GM18858 (cell line): Measurements from ENCODE around the gene EDNRB.
"Not testable (repeated sequence)": the region's sequence is repeated elsewhere in the genome, so short reads cannot be mapped to it uniquely, and the experiment has no call there.

Source experiments
- ATAC-seq: cut with Tn5 transposase; IDR thresholded peaks from one replicate; pipeline ENCODE4 v1.9.1; 2021; ENCODE audit not compliant: unreplicated experiment

Gene EDNRB

DNA sequence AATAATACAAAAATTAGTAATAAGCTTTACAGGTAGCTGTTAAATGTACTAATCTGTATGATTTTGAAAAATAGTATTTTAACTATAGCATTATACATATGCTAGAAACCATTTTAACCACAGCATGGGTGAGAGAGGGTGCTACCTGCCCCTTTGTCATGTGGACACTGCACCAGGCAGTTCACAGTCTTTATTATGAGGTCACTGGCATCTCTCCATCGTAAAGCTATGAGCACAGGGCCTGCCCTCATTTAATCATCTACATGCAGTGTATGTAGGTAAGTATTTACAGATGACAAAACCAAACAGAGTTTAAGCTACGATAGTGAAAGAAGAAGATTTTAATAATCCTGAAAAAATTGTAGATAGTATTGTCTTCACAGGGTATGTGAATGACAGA, 21.7 kb downstream of the EDNRB start:
- no peak for ATAC-seq

DNA sequence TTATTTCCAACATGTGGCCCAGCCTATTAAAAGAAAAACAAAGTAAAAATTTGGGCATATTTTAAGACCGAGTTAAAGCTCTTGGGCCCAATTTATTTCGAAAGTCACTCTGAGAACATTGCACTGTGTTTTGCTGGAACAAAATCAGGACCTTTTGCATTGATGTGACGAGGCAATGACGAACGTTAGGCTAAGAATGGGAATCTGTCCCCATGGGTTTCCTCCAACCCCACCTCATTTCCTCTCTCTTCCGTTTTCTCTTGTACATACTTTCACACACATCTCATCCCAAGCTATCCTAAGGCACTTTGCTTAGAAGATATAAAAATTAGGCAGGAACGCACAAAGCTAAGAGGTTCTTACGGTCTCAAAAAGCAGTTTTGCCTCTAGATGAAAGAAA, 22.1 kb downstream of the EDNRB start:
- no peak for ATAC-seq

DNA sequence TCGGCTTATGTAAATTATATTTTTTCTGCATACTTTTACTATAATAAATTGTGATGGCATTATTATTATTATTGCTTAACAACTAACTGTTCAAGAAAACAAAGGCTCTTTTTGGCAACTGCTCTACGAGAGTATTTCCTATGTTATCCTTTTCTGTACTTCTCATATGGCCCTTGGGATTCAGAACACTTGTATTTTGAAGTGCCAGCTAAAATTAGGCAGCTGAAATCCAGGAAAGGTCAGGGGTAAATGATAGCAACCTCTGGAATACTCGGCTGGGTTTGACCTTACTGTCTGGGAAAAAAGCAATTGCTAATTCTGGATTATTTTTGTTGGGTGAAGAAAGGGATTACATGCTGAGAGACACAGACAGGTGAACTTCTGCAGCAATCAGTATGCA, 23.9 kb downstream of the EDNRB start:
- ATAC-seq, result no peak

DNA sequence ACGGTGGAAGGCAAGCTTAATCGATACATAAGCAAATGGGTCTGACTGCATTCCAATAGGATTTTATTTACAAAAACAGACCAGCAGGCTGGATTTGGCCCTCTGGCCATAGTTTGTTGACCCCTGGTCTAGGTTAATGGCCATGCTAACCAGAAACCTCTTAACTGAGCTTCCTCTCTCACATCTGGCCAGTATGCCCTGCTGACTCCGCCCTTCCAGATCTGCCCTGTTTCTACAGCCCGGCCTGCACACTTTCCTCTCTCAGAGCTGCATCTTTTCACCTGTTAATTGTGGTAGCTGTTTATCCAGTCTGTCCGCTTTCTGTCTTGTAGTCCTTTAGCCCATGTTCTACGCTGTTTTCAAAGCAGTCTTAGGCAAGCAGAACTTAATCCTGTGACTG, 25.6 kb downstream of the EDNRB start:
- ATAC-seq, result no peak

DNA sequence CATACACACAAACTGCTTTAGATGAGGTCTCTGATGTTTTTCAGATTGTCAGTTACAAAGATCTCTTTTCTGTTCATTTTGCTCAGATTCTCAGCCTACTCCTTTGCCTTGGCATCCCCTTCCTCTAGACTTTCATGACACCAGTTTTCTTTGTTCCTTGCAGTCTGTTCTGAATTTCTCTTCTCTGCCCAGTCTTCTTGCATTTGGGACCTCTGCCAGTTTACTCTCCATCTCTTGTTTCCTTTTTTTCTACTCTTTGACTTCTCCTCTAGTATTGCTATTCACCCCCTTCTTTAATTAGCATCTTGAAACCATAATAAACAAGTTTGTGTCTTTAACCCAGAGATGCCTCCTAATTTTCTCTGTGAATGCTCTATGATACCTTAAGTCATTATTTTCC, 26.1 kb downstream of the EDNRB start:
- ATAC-seq, result no peak

DNA sequence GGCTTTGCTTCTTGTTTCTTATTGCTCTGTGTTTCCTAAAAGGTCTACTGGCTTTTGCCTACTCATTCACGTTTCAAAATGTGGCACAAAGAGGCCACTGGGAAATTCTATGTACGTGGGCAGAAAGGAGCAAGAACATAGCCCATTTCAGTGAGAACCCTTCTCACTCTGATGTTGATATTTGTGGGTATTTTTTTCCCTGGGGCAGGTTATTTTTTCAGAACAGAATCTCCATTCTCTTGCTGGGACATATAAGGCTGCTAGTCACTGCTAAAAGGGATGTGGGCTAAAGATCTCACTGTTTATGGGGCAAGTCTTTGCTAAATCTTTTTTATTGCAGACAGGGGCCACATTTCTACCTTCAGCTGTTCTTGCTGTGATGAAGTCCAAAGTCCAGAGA, 27.1 kb downstream of the EDNRB start:
- no peak for ATAC-seq

DNA sequence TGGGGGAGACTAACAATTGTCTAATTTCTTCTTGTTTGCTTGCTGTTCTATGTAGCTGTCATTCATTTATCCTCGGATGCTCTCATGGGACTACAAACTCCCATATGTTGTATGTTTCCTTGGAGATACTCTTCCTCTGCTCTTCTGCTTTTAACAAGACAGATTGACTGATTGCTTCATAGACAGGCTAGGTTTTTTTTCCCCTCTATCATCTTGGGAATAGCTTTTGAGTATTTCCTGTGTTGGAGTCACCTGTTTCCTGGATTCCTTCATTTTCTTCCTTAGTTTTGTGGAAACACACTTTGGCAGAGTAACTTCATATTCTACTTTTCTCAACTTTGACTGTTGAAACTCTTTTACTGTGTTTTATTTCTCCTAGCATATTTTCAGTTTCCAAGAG, 27.6 kb downstream of the EDNRB start:
- no peak for ATAC-seq

DNA sequence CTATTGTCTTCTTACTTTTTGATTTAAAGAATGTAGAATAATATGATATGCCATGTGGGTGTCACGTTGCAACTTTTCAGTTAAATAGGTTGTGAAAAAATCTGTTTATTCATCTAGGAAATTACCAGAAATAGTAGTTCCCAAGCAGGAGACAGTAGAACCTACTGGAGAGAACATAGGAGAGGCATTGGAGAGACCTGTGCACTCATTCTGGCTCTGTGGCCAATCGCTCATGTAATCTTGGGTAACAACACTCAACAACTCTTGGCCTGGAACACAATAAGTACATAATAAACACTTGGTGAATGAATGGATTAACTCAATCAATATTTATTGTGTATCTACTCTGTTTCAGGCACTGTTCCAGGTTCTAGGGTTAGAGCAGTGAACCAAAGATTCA, 35.3 kb downstream of the EDNRB start:
- ATAC-seq, result no peak

DNA sequence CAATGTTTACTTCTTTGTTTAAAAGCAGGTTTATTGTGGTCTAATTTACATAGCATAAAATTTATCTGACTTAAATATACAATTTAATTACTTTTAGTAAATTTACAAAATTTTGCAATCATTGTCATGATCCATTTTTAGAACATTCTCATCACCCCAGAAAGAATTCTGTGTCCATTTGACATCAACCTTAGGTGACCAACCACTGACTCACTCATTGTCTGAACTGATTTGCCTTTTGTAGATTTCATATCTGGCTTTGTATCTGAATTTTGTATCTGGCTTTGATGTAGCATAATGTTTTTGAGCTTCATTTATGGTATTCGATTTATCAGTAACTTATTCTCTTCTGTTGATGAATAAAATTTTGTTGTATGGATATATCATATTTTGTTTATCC, 40.4 kb downstream of the EDNRB start:
- no peak for ATAC-seq

DNA sequence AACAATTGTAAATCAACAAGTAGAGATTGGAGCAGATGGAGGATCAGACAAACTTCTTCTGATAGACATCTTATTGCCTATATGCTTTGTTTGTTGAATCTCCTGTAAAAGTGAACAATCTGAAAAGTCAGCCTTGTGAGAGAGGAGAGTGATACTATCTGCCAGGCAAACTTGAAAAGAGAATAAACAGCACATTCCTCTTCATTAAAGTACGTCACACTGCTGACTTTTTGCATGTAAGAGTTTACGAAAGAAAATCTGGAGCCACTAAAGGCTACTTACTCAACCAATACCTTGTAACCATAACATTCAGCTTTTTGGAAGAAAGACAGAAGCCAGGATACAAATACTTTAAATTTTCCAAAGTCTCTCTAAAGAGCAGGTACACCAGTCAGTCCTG, 42.5 kb downstream of the EDNRB start:
- no peak for ATAC-seq

DNA sequence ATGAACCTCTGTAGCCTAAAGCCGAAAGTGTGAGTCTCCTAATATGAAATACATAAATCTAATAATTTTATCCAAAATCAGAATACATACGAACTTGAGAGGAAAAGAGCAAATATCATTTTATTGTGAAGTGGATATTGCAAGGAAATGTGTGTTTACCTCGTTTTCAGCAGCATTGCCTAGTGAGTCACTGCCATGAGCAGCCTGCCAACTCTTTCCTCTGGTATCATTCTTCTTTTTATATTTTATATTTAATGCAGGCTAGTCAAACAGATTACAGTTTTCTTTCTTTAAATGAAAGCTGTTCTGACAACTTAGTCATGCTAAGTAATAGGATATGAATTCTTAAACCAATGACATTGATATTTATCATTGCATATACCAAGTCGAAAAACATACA, 44.2 kb downstream of the EDNRB start:
- no peak for ATAC-seq

DNA sequence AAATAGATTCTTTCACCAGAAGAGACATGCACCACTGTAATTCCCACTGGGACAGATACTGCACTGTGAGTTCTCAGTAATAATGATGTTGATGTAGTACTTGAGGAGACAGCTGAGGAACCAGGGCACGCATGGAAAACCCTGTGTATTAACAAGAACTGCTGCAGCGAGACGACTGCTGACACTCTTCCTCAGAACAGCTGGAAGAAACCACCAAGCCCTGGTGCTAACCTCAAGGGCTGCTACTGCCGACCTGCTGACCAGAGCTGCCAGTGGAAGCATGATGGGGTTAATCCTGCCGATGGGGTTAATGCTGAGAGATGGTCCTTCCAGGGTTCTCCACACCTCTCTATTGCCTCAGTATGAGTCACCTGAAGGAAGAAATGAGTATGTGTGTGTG, 45.6 kb downstream of the EDNRB start:
- ATAC-seq, result no peak

DNA sequence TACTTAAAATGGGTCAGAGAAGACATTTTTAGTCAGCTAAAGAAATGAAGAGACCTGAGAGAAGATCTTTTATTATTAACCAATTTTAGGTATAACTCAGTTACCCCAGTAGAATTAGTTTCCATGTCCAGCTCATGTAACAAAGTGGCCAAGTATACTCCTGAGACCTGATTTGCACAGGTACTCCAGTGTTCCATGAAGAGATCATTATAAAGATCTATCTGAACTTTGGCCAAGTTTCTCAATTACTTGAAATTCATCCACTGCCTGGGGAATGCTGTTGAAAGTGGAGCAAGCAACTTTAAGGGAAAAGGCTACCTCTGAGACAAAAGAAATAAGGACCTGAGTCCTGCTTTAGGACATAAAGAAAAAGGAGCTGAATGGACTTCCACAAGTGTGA, 47.0 kb downstream of the EDNRB start:
- ATAC-seq, result no peak

DNA sequence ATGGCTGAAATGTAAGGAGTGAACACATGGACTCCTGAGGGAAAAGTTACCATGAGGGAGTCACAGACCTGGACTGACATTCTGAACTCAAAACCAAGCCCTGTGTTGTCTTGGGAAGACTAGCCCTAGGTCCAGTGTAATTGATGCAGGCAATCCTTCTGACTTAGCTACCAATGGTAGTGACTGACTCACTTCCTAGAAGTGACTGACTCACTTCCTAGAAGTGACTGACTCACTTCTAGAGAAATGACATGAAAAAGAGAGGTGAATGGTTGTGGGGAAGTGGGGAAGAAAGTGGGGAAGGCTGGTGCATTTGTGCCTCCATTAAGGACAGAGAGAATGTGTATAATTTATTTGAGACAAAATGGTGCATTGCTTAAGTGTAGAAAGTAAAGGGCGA, 49.9 kb downstream of the EDNRB start:
- ATAC-seq, result no peak

DNA sequence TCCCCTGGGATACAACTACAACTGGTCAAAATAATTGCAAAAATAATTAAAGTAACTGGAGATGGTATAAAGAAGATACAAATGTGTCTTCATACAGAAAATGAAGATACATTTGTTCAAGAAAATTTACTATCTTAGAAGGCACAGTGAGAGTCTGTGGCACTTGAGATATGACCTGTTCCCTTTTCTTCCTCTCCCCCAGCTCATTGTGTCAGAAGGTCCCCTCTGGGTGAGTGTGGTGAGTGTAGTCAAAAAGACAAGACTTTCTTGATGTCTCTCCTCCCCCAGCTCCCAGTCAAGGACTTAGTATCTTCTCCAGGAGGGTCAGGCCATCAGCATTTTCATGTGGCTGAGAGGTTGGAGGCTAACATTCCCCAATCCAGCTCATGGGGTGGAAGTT, 51.7 kb downstream of the EDNRB start:
- no peak for ATAC-seq

DNA sequence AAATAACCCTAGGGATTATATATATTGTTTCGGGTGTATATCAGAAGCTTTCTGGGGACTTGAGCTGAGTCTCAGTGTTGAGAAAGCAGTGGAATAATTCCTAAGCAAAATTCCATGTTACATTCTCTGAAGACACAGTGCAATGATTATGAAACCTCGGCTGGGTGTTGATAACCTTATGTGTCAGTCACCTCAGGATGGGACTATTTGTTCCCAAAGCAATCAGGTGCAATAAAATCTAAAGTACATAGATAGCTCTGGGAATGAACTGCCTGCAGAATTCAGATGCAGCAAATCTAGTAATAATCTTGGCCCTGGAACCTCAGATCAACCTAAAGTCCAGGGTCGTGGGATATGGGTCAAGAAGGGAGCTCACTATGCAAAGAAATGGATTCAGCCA, 53.0 kb downstream of the EDNRB start:
- no peak for ATAC-seq

DNA sequence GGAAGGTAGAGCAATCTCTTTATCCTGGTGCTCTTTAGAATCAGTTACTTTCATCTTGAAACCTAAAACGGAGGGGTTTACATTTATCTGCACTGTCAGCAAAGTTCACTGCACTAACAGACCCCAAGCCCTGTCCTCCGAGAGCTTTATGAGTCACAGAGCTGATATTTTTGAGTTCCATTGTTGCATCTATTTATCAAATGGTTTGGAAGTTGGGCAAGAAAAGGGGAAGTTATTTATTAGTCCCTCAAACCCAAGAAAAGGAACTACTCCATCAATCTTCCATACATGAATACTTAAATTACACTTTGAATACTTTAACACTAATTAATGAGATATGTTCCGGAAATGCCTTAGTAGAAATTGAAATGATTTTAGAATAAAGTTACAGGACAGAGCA, 55.5 kb downstream of the EDNRB start:
- no peak for ATAC-seq

DNA sequence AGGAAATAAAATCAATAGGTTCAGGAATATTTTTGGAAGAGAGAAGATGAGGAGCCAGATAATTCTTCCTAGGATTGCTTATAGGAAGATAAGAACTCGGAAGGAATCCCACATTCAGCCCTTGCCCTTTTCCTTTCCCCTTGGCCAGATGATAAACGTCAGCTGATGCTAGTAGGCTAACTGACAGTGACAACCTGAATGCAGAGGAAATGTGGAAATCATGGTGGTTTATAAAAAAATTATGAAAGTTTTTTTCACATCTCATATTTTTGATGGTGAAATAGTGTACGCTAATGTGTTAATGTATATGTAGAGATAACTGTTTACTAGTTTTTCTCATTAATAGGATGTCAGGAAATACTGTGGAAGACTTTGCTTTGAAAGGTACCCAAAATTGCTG, 56.9 kb downstream of the EDNRB start:
- ATAC-seq, result no peak

DNA sequence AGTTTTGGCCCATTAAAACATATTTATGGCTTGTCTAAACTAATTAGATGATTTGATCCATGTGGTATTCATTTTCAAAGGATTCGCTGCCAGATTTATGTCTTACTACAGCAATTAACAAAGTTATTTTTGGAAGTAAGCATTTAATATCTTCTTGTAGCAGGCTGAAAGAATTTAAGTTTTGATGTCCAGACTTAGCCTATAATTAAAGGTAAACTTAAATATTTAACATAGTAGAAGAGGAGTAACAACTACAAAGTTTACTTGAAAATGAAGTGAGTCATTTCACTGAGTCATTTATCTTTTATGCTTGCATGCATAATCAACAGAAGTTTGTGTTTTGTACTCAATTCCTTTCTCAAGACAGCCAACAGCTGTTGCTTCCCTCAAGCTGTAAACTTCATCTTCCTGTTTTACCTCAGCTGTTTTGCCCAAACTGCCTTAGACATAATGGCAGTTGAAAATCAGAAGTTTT, 58.1 kb downstream of the EDNRB start:
- no peak for ATAC-seq

DNA sequence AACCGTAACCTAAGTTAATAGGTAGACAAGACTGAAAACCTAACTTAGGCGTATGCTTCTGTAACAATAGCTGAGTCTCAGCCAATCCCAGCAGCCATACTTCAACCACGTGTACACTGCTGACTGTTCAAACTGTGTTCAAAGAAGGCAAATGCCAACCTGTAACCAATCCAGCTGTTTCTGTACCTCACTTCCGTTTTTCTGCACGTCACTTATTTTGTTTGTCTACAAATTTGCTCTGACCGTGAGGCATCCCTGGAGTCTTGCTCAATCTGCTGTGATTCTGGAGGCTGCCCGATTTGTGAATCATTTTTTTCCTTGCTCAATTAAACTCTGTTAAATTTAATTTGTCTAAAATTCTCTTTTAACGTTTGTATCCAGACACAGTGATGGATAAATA, 59.2 kb downstream of the EDNRB start:
- no peak for ATAC-seq

DNA sequence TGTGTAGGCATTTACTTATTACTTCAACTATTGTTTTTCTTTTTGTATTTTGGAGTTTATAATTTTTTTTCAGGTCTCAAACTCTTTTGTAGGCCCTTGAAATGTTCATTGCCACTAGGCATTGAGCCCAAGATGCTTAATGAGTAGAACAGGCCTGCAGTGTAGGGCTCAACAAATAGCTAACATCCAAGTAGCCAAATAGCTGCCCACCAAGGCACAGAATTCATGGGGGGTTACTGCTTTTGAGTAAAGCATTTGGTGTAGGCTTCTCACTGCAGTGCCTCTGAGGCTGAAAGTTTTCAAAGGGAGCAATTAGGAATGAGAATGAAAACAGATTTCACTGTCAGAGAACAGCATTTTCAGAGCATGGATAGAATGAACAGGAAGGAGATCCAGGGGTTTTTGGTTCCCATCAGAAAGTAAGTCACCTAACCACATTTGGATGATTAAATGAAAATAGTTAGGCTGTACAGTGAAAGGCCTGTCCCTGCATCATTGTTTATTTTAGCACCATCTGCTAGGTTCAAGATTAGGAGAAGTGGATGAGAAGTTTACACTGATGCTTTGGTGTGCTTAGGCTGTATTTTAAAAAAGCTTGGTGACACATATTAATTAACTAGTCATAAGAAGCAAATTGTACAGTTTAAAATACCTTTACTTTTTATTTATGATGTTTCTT, 61.0 kb downstream of the EDNRB start:
- ATAC-seq, result no peak

DNA sequence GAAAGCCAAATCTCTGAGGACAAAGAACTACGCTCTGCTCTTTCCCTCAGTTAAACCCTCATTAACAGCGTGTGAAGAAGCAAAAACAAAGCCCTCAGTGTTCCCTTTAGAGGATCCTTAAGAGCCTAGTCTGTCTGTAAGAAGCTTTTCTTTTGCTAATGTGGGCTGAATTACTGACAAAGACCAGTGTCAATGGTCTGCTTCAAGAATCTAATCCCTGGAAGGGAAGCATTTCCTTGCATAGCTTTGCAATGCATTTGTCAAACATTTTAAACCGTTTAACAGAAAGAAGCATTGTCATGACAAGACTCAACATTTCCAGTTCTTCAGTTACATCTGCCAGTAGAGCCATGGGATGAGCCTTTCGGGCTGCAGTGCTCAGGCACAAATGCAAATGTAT, 64.9 kb downstream of the EDNRB start:
- ATAC-seq, result no peak

DNA sequence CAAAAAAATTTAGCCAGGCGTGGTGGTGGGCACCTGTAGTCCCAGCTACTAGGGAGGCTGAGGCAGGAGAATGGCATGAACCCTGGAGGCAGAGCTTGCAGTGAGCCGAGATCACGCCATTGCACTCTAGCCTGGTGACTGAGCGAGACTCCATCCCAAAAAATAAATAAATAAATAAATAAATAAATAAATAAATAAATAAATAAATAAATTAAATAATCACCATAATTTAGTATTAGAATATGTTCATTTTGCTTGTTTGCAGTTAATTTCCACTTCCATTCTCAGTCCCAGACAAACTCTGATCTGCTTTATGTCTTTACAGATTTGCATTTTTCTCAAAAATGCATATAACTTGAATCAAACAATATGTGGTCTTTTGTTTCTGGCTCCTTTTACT, 70.6 kb downstream of the EDNRB start:
- ATAC-seq, result not testable (repeated sequence)

DNA sequence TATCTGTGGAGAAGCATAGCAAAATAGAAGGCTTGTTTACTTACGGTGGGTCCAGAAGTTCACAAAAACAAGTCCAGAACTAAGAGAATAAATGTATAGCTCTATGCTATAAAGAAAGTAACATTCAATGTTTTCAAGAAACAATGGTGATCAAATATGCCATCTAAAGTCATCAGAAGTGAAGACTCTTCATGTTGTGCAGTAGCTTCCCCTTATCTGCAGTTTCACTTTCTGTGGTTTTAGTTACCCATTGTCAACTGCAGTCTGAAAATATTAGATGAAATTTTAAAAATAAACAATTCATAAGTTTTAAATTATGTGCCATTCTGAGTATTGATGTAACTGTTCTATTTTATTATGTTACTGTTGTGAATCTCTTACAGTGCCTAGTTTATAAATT, 72.5 kb downstream of the EDNRB start:
- ATAC-seq, result peak; percentile 77
